ENCODE measurements around the gene ELP4. TPM values are rescaled to one million over a fixed set of nuclear protein-coding genes. Genes with fewer than 3 reads are reported as not detected.

ELP4 gene
- total RNA-seq, 1 experiment from 2014 or later: 15.2 TPM

GRCh38 chr11:31712851-31713250 is 203.3 kb downstream of the ELP4 start:
- H3K4ac ChIP-seq (ENCODE audit: low read depth, low read length): no peak overlapping the region
- H2BK120ac ChIP-seq (ENCODE audit: low read depth, low read length, poor library complexity, severe bottlenecking): no peak overlapping the region
- H3K9me3 ChIP-seq (ENCODE audit: control insufficient read depth, low read depth, low read length): no peaks in the 10 kb centered on the region
- no peak overlapping the region for H2AFZ ChIP-seq (ENCODE audit: low read length)
- H3K18ac ChIP-seq (ENCODE audit: insufficient read length, low read depth, low read length): no peak overlapping the region
- H4K20me1 ChIP-seq (ENCODE audit: control insufficient read depth, insufficient read depth, insufficient read length): no peaks in the 10 kb centered on the region
- no peak overlapping the region for H2BK15ac ChIP-seq (ENCODE audit: low read depth, low read length)
- no peak for TF ChIP-seq CTCF (conservative IDR thresholded peaks at IDR 0.05)
- no CpG with 5 or more reads among the region's 2 CpGs for WGBS (ENCODE audit: extremely low coverage, insufficient read length, low lambda C conversion rate)
- peaks cover 2% of the 10 kb centered on the region; the same call in 1 of the 2 replicates for H3K4me1 ChIP-seq (ENCODE audit: insufficient read depth, low read length)
- H2AK5ac ChIP-seq (ENCODE audit: insufficient read length, low read length): no peak overlapping the region
- no peak overlapping the region for H3K4me2 ChIP-seq (ENCODE audit: insufficient read depth, insufficient read length, low read length)
- H3K56ac ChIP-seq (ENCODE audit: insufficient read length, low read depth, low read length): no peak overlapping the region
- no peak overlapping the region for H3K23ac ChIP-seq (ENCODE audit: insufficient read length, low read depth, low read length)
- no peak overlapping the region for H2BK5ac ChIP-seq (ENCODE audit: insufficient read length, low read length)
- H3K4me1 Mint-ChIP-seq: peaks cover 7 to 11% of the 10 kb centered on the region in 2 experiments
- H3T11ph ChIP-seq (ENCODE audit: low read length): no peak overlapping the region
- peaks cover 0 to 6% (median 3%) of the 10 kb centered on the region in 3 experiments; a peak in 4 of 7 replicates for H3K36me3 Mint-ChIP-seq (ENCODE audit: insufficient read depth in 1 of 3, low read depth in 3 of 3)
- no peaks in the 10 kb centered on the region for H3K79me1 ChIP-seq (ENCODE audit: insufficient read depth, low read depth, low read length, poor library complexity, severe bottlenecking)
- no peak overlapping the region for H4K8ac ChIP-seq (replicated peaks; ENCODE audit: insufficient read length, low read depth, low read length)
- DNase-seq: no peak
- H3K27ac Mint-ChIP-seq: no peak overlapping the region; a peak in 1 of 7 replicates
- no peaks in the 10 kb centered on the region for H3K79me2 ChIP-seq (ENCODE audit: insufficient read depth, low read length)
- no peak overlapping the region for H3K14ac ChIP-seq (ENCODE audit: insufficient read depth, low read length)
- H3K9me3 Mint-ChIP-seq: peaks cover 0 to 7% of the 10 kb centered on the region in 2 experiments; a peak in 2 of 5 replicates
- H3K27me3 Mint-ChIP-seq (ENCODE audit: low read depth): no peaks in the 10 kb centered on the region
- H4K91ac ChIP-seq (ENCODE audit: insufficient read length, low read depth, low read length): no peak overlapping the region
- H3K27me3 ChIP-seq (ENCODE audit: insufficient read depth, low read length): no peaks in the 10 kb centered on the region
- no peak overlapping the region for H4K5ac ChIP-seq (ENCODE audit: insufficient read length, low read depth, low read length)
- H3K27ac ChIP-seq (ENCODE audit: insufficient read length, low read depth, low read length): no peak overlapping the region
- H2BK20ac ChIP-seq (ENCODE audit: low read depth, low read length, poor library complexity, severe bottlenecking): no peak overlapping the region
- H3K4me3 Mint-ChIP-seq: no peak overlapping the region
- H3K23me2 ChIP-seq (ENCODE audit: insufficient read length, low read depth, low read length, poor library complexity, severe bottlenecking): no peaks in the 10 kb centered on the region
- no peak overlapping the region for H2BK12ac ChIP-seq (ENCODE audit: insufficient read length, low read depth, low read length)
- no peak overlapping the region for H3K9ac ChIP-seq (ENCODE audit: extremely low read depth, insufficient read length, low read length)

All from H9 (cell line).